B cell (primary cell): Measurements from ENCODE around the gene MAMLD1. TPM values are rescaled to one million over a fixed set of nuclear protein-coding genes. Genes with fewer than 3 reads are reported as not detected.

Experiments used
- ATAC-seq: fragments of 200-7000 bp; cut with Tn5 transposase; one replicate; pipeline ENCODE4 v1.10.0; 2021; ENCODE audit warnings: low read depth, mild to moderate bottlenecking, moderate number of reproducible peaks, moderate library complexity
- CTCF ChIA-PET: fragments of 350-600 bp; sonication (Branson Sonifier 250); formaldehyde crosslinking; loops from one replicate; lab custom pipeline; 2021; ENCODE audit warnings: antibody characterized with exemption, inconsistent platforms; lab: Charles Lee
- POLR2A ChIA-PET: fragments of 350-600 bp; sonication (Branson Sonifier 250); formaldehyde crosslinking; loops from one replicate; lab custom pipeline; 2021; ENCODE audit warnings: antibody characterized with exemption; lab: Charles Lee
- DNase-seq: peaks from one replicate; pipeline ENCODE4 v3.0.0; 2013
- H2AFZ ChIP-seq: 2 replicates; pipeline ENCODE4 v1.6.1; 2012; ENCODE audit warnings: mild to moderate bottlenecking, low read depth, low read length; ENCODE audit not compliant: insufficient read depth, poor library complexity, severe bottlenecking
- H3K27ac ChIP-seq, 2 donors: 1 replicate in 1 of 2; 2 replicates in 1 of 2; pipeline ENCODE4 v1.5.1; 2012 to 2013; ENCODE audit warnings: low read length in 2 of 2, mild to moderate bottlenecking in 2 of 2, moderate library complexity in 1 of 2
- H3K27me3 ChIP-seq, 4 experiments: fragments of 200-600 bp in 1 of 4; sonication (generic) in 1 of 4; replicated peaks in 1 of 4; 1 replicate in 2 of 4; 2 replicates in 2 of 4; pipeline versions ENCODE4 v1.6.1 to v1.7.0; 2013 to 2016; ENCODE audit warnings: low read length in 3 of 4, mild to moderate bottlenecking in 2 of 4, mixed read lengths in 1 of 4, moderate library complexity in 1 of 4; ENCODE audit not compliant: insufficient read depth in 4 of 4, control insufficient read depth in 3 of 4; ENCODE audit errors: control extremely low read depth in 1 of 4
- H3K36me3 ChIP-seq, 2 experiments: replicated peaks in 1 of 2; 1 replicate in 1 of 2; 2 replicates in 1 of 2; pipeline versions ENCODE4 v1.6.1 to v1.7.1; 2013; ENCODE audit warnings: low read length in 1 of 2; ENCODE audit not compliant: insufficient read depth in 2 of 2, control insufficient read depth in 1 of 2; ENCODE audit errors: control extremely low read depth in 1 of 2, extremely low read depth in 1 of 2
- H3K4me1 ChIP-seq, 2 donors: fragments of 200-600 bp in 1 of 2; sonication (generic) in 1 of 2; 1 replicate in 1 of 2; 2 replicates in 1 of 2; pipeline versions ENCODE4 v1.5.1 to v1.6.1; 2013 to 2017; ENCODE audit warnings: low read length in 2 of 2; ENCODE audit not compliant: control insufficient read depth in 2 of 2, insufficient read depth in 2 of 2
- H3K4me2 ChIP-seq: replicated peaks from 2 replicates; pipeline ENCODE3; 2012; ENCODE audit warnings: mild to moderate bottlenecking, low read depth, low read length; ENCODE audit not compliant: poor library complexity, severe bottlenecking
- H3K4me3 ChIP-seq, 5 experiments: fragments of 200-600 bp in 1 of 5; sonication (generic) in 1 of 5; 1 replicate in 3 of 5; 2 replicates in 2 of 5; pipeline versions ENCODE4 v1.5.1 to v1.7.0; 2011 to 2016; ENCODE audit warnings: low read length in 4 of 5, mild to moderate bottlenecking in 4 of 5, low read depth in 2 of 5, control low read depth in 1 of 5, moderate library complexity in 1 of 5; ENCODE audit not compliant: insufficient read depth in 1 of 5; ENCODE audit errors: control extremely low read depth in 1 of 5, extremely low read depth in 1 of 5
- H3K79me2 ChIP-seq: fragments of 200-600 bp; sonication (generic); one replicate; pipeline ENCODE4 v1.6.0; 2016; ENCODE audit warnings: low read length; ENCODE audit not compliant: control insufficient read depth, insufficient read depth
- H3K9ac ChIP-seq: fragments of 200-600 bp; sonication (generic); 2 replicates; pipeline ENCODE4 v1.6.1; 2017; ENCODE audit warnings: mild to moderate bottlenecking, low read length, moderate library complexity
- H3K9me3 ChIP-seq, 3 donors: one replicate each; pipeline versions ENCODE4 v1.6.1 to v1.7.1; 2013; ENCODE audit warnings: low read length in 2 of 3; ENCODE audit not compliant: control insufficient read depth in 2 of 3, insufficient read depth in 1 of 3; ENCODE audit errors: control extremely low read depth in 1 of 3
- H4K20me1 ChIP-seq: 2 replicates; pipeline ENCODE4 v1.6.0; 2012; ENCODE audit warnings: mild to moderate bottlenecking, low read length; ENCODE audit not compliant: insufficient read depth, control insufficient read depth, poor library complexity, severe bottlenecking
- H3K27ac Mint-ChIP-seq: one replicate; pipeline ENCODE4 v1.8.0; 2021; ENCODE audit warnings: mixed read lengths
- H3K27me3 Mint-ChIP-seq: one replicate; pipeline ENCODE4 v1.8.0; 2021; ENCODE audit warnings: mixed read lengths
- H3K4me1 Mint-ChIP-seq: one replicate; pipeline ENCODE4 v1.8.0; 2021; ENCODE audit warnings: mixed read lengths
- H3K4me3 Mint-ChIP-seq: one replicate; pipeline ENCODE4 v1.8.0; 2021; ENCODE audit warnings: mixed read lengths
- H3K9me3 Mint-ChIP-seq: one replicate; pipeline ENCODE4 v1.8.0; 2022; ENCODE audit warnings: mixed read lengths; ENCODE audit not compliant: insufficient read depth
- CTCF ChIP-seq: fragments of 200-600 bp; IDR thresholded peaks from one replicate; pipeline ENCODE4 v1.8.0; 2022; ENCODE audit warnings: antibody characterized with exemption, mild to moderate bottlenecking
- EZH2 ChIP-seq: IDR thresholded peaks from 2 replicates; pipeline ENCODE4 v1.6.1; 2012; ENCODE audit warnings: borderline replicate concordance, low read depth, mild to moderate bottlenecking, moderate library complexity, low read length; ENCODE audit not compliant: insufficient read depth, poor library complexity, severe bottlenecking
- WGBS: methylation state at CpG from one replicate; pipeline ENCODE4 v1.1.5; 2013; ENCODE audit warnings: missing lambda C conversion rate; ENCODE audit not compliant: insufficient coverage; 5-methylcytosine and 5-hydroxymethylcytosine counted together
- intact Hi-C: fragments of 100-400 bp; cut with micrococcal nuclease; formaldehyde crosslinking; loops from one replicate; pipeline ENCODE4 v1.10.0; 2022
- polyA plus RNA-seq: library from polyadenylated mRNA; depleted of rRNA; stranded (reverse); fragments of >200 nt; gene quantifications from 2 replicates; pipeline ENCODE4 v1.2.3, GENCODE V29; 2012
- total RNA-seq, 2 donors: library from RNA; stranded (reverse); fragments of 120-200 nt in 1 of 2; gene quantifications; 1 replicate in 1 of 2; 2 replicates in 1 of 2; pipeline versions ENCODE4 v1.2.3 to v1.2.4, GENCODE V29; 2013 to 2022

The MAMLD1 gene
- total and polyA plus RNA-seq, 2 donors (not counting 1 experiment from before 2014, with no cell fraction given): 1.4 to 1.9 TPM

GRCh38 chrX:150363561-150364346, 637 bp downstream of the MAMLD1 start:
- WGBS: under 1% methylated on average over 60 of the region's 67 CpGs
- TF ChIP-seq EZH2 (no peak), CTCF (no peak)
- H3K4me2 ChIP-seq: peak overlapping the region; percentile 94
- H3K36me3 ChIP-seq: no peaks in the 10 kb centered on the region
- no peaks in the 10 kb centered on the region for H3K79me2 ChIP-seq
- H3K27ac Mint-ChIP-seq: no peak overlapping the region
- intact Hi-C loops: loop anchor here (5.0 to 10.0 kb wide), 5 partner anchors 114 to 1031 kb away; partner anchors contain the start of genes CD99L2 and VMA21
- H3K4me1 ChIP-seq: peaks cover 17 to 43% of the 10 kb centered on the region in 2 donors
- H3K27me3 ChIP-seq: peaks cover 0 to 9% (median 5%) of the 10 kb centered on the region in 4 experiments
- DNase-seq: peak; percentile 44
- H3K27ac ChIP-seq: no peak overlapping the region
- peak overlapping the region; percentile 15 to 67 (median 55) for H3K4me3 ChIP-seq
- peak overlapping the region; percentile 74 for H2AFZ ChIP-seq
- ChIA-PET POLR2A (no interaction called here), CTCF (interaction anchor here (0.6 to 1.4 kb wide), 4 partner anchors 119 to 224 kb away, joined by 3 to 4 read pairs (median 3); no protein-coding TSS in a partner anchor)
- peak overlapping the region; percentile 83 for H3K4me3 Mint-ChIP-seq
- H3K4me1 Mint-ChIP-seq: peaks cover 35% of the 10 kb centered on the region
- H3K9ac ChIP-seq: peak overlapping the region; percentile 64
- no peak for ATAC-seq
- H3K9me3 ChIP-seq: no peaks in the 10 kb centered on the region
- no peaks in the 10 kb centered on the region for H3K9me3 Mint-ChIP-seq
- peaks cover 20% of the 10 kb centered on the region for H3K27me3 Mint-ChIP-seq
- no peaks in the 10 kb centered on the region for H4K20me1 ChIP-seq
